ENCODE results near the gene PPP1R1B.

PPP1R1B gene

GRCh38 chr17:39652587-39653315, 26.0 kb downstream of the PPP1R1B start:
- H3K9me3 ChIP-seq (ENCODE audit: low read length), result no peaks in the 10 kb centered on the region
- H3K4me3 ChIP-seq (ENCODE audit: low read depth in 1 of 2, low read length in 2 of 2), result no peak overlapping the region
- H3K4me1 ChIP-seq (ENCODE audit: insufficient read depth, low read length), result no peaks in the 10 kb centered on the region
- no peak overlapping the region for H3K9ac ChIP-seq (ENCODE audit: low read length)
- H3K27me3 ChIP-seq (ENCODE audit: control insufficient read depth in 1 of 2, insufficient read depth in 2 of 2, low read length in 2 of 2), result no peaks in the 10 kb centered on the region
- no peak overlapping the region for H3K27ac ChIP-seq (ENCODE audit: low read depth, low read length)
- peaks cover 2% of the 10 kb centered on the region for H3K36me3 ChIP-seq (ENCODE audit: insufficient read depth, low read length)

GRCh38 chr17:39653316-39653661, 26.5 kb downstream of the PPP1R1B start:
- Histone ChIP-seq H3K9me3 (ENCODE audit: low read length) (no peaks in the 10 kb centered on the region), H3K36me3 (ENCODE audit: insufficient read depth, low read length) (peaks cover 8% of the 10 kb centered on the region), H3K27ac (ENCODE audit: low read depth, low read length) (no peak overlapping the region), H3K4me1 (ENCODE audit: insufficient read depth, low read length) (no peaks in the 10 kb centered on the region), H3K4me3 (ENCODE audit: low read depth in 1 of 2, low read length in 2 of 2) (no peak overlapping the region), H3K27me3 (ENCODE audit: control insufficient read depth in 1 of 2, insufficient read depth in 2 of 2, low read length in 2 of 2) (no peaks in the 10 kb centered on the region), H3K9ac (ENCODE audit: low read length) (no peak overlapping the region)

- Histone ChIP-seq H3K4me3 (ENCODE audit: low read depth in 1 of 2, low read length in 2 of 2) (no peak overlapping the region), H3K9me3 (ENCODE audit: low read length) (no peaks in the 10 kb centered on the region), H3K27me3 (ENCODE audit: control insufficient read depth in 1 of 2, insufficient read depth in 2 of 2, low read length in 2 of 2) (no peaks in the 10 kb centered on the region), H3K9ac (ENCODE audit: low read length) (no peak overlapping the region), H3K27ac (ENCODE audit: low read depth, low read length) (no peak overlapping the region), H3K36me3 (ENCODE audit: insufficient read depth, low read length) (peaks cover 9% of the 10 kb centered on the region), H3K4me1 (ENCODE audit: insufficient read depth, low read length) (no peaks in the 10 kb centered on the region)
Measured at GRCh38 chr17:39653662-39654331, 27.0 kb downstream of the PPP1R1B start.

- peaks cover 13% of the 10 kb centered on the region for H3K36me3 ChIP-seq (ENCODE audit: insufficient read depth, low read length)
- no peaks in the 10 kb centered on the region for H3K9me3 ChIP-seq (ENCODE audit: low read length)
- no peaks in the 10 kb centered on the region for H3K27me3 ChIP-seq (ENCODE audit: control insufficient read depth in 1 of 2, insufficient read depth in 2 of 2, low read length in 2 of 2)
- H3K4me3 ChIP-seq (ENCODE audit: low read depth in 1 of 2, low read length in 2 of 2), result no peak overlapping the region
- H3K4me1 ChIP-seq (ENCODE audit: insufficient read depth, low read length), result no peaks in the 10 kb centered on the region
- no peak overlapping the region for H3K9ac ChIP-seq (ENCODE audit: low read length)
- no peak overlapping the region for H3K27ac ChIP-seq (ENCODE audit: low read depth, low read length)
Measured at GRCh38 chr17:39655105-39655504, 28.4 kb downstream of the PPP1R1B start.

- no peaks in the 10 kb centered on the region for H3K27me3 ChIP-seq (ENCODE audit: control insufficient read depth in 1 of 2, insufficient read depth in 2 of 2, low read length in 2 of 2)
- H3K9ac ChIP-seq (ENCODE audit: low read length), result no peak overlapping the region
- H3K36me3 ChIP-seq (ENCODE audit: insufficient read depth, low read length), result peaks cover 29% of the 10 kb centered on the region
- H3K27ac ChIP-seq (ENCODE audit: low read depth, low read length), result no peak overlapping the region
- H3K4me3 ChIP-seq (ENCODE audit: low read depth in 1 of 2, low read length in 2 of 2), result no peak overlapping the region
- H3K9me3 ChIP-seq (ENCODE audit: low read length), result no peaks in the 10 kb centered on the region
- H3K4me1 ChIP-seq (ENCODE audit: insufficient read depth, low read length), result no peaks in the 10 kb centered on the region
Measured at GRCh38 chr17:39658346-39658745, 31.6 kb downstream of the PPP1R1B start.

GRCh38 chr17:39658760-39659159, 32.0 kb downstream of the PPP1R1B start:
- peaks cover 29% of the 10 kb centered on the region for H3K36me3 ChIP-seq (ENCODE audit: insufficient read depth, low read length)

GRCh38 chr17:39659279-39660010, 32.7 kb downstream of the PPP1R1B start:
- Histone ChIP-seq H3K9ac (ENCODE audit: low read length) (no peak overlapping the region), H3K9me3 (ENCODE audit: low read length) (no peaks in the 10 kb centered on the region), H3K27ac (ENCODE audit: low read depth, low read length) (no peak overlapping the region), H3K4me3 (ENCODE audit: low read depth in 1 of 2, low read length in 2 of 2) (no peak overlapping the region), H3K36me3 (ENCODE audit: insufficient read depth, low read length) (peaks cover 29% of the 10 kb centered on the region), H3K27me3 (ENCODE audit: control insufficient read depth in 1 of 2, insufficient read depth in 2 of 2, low read length in 2 of 2) (no peaks in the 10 kb centered on the region), H3K4me1 (ENCODE audit: insufficient read depth, low read length) (no peaks in the 10 kb centered on the region)

More at GRCh38 chr17:39658760-39659159, 32.0 kb downstream of the PPP1R1B start:
- no peaks in the 10 kb centered on the region for H3K4me1 ChIP-seq (ENCODE audit: insufficient read depth, low read length)
- no peaks in the 10 kb centered on the region for H3K27me3 ChIP-seq (ENCODE audit: control insufficient read depth in 1 of 2, insufficient read depth in 2 of 2, low read length in 2 of 2)
- H3K4me3 ChIP-seq (ENCODE audit: low read depth in 1 of 2, low read length in 2 of 2), result no peak overlapping the region
- H3K9me3 ChIP-seq (ENCODE audit: low read length), result no peaks in the 10 kb centered on the region
- no peak overlapping the region for H3K27ac ChIP-seq (ENCODE audit: low read depth, low read length)
- H3K9ac ChIP-seq (ENCODE audit: low read length), result no peak overlapping the region

- peaks cover 29% of the 10 kb centered on the region for H3K36me3 ChIP-seq (ENCODE audit: insufficient read depth, low read length)
Measured at GRCh38 chr17:39660011-39660360, 33.2 kb downstream of the PPP1R1B start.

GRCh38 chr17:39660397-39661385, 33.9 kb downstream of the PPP1R1B start:
- Histone ChIP-seq H3K36me3 (ENCODE audit: insufficient read depth, low read length) (peaks cover 29% of the 10 kb centered on the region), H3K27ac (ENCODE audit: low read depth, low read length) (no peak overlapping the region), H3K9me3 (ENCODE audit: low read length) (no peaks in the 10 kb centered on the region), H3K27me3 (ENCODE audit: control insufficient read depth in 1 of 2, insufficient read depth in 2 of 2, low read length in 2 of 2) (peaks cover 0 to 10% of the 10 kb centered on the region in 2 donors), H3K4me3 (ENCODE audit: low read depth in 1 of 2, low read length in 2 of 2) (no peak overlapping the region), H3K9ac (ENCODE audit: low read length) (no peak overlapping the region), H3K4me1 (ENCODE audit: insufficient read depth, low read length) (no peaks in the 10 kb centered on the region)

More at GRCh38 chr17:39660011-39660360, 33.2 kb downstream of the PPP1R1B start:
- H3K9me3 ChIP-seq (ENCODE audit: low read length), result no peaks in the 10 kb centered on the region
- no peak overlapping the region for H3K27ac ChIP-seq (ENCODE audit: low read depth, low read length)
- no peak overlapping the region for H3K4me3 ChIP-seq (ENCODE audit: low read depth in 1 of 2, low read length in 2 of 2)
- peaks cover 0 to 3% of the 10 kb centered on the region in 2 donors for H3K27me3 ChIP-seq (ENCODE audit: control insufficient read depth in 1 of 2, insufficient read depth in 2 of 2, low read length in 2 of 2)
- H3K9ac ChIP-seq (ENCODE audit: low read length), result no peak overlapping the region
- H3K4me1 ChIP-seq (ENCODE audit: insufficient read depth, low read length), result no peaks in the 10 kb centered on the region

- no peaks in the 10 kb centered on the region for H3K9me3 ChIP-seq (ENCODE audit: low read length)
- H3K9ac ChIP-seq (ENCODE audit: low read length), result no peak overlapping the region
- H3K27ac ChIP-seq (ENCODE audit: low read depth, low read length), result no peak overlapping the region
- H3K4me3 ChIP-seq (ENCODE audit: low read depth in 1 of 2, low read length in 2 of 2), result no peak overlapping the region
- peaks cover 29% of the 10 kb centered on the region for H3K36me3 ChIP-seq (ENCODE audit: insufficient read depth, low read length)
- H3K27me3 ChIP-seq (ENCODE audit: control insufficient read depth in 1 of 2, insufficient read depth in 2 of 2, low read length in 2 of 2), result peaks cover 6 to 22% of the 10 kb centered on the region in 2 donors
- H3K4me1 ChIP-seq (ENCODE audit: insufficient read depth, low read length), result no peaks in the 10 kb centered on the region
Measured at GRCh38 chr17:39661744-39662541, 35.2 kb downstream of the PPP1R1B start.

All from muscle layer of colon (tissue), 2 donors.